H1 (cell line): ENCODE data around the gene ATG5. TPM values are rescaled to one million over a fixed set of nuclear protein-coding genes. Genes with fewer than 3 reads are reported as not detected.

Experiments
- CREB1 ChIP-seq: IDR thresholded peaks from 2 replicates; pipeline ENCODE4 v1.6.1; 2012; ENCODE audit warnings: inconsistent platforms
- CTCF ChIP-seq, 3 experiments: IDR thresholded peaks; 1 replicate in 2 of 3; 2 replicates in 1 of 3; pipeline versions ENCODE4 v1.5.1 to v1.6.1; 2011; ENCODE audit warnings: low read length in 3 of 3, mild to moderate bottlenecking in 3 of 3, inconsistent platforms in 2 of 3, low read depth in 1 of 3, moderate library complexity in 1 of 3; ENCODE audit not compliant: insufficient read depth in 1 of 3; ENCODE audit errors: control extremely low read depth in 1 of 3
- EZH2 ChIP-seq: fragments of 200-600 bp; sonication (generic); IDR thresholded peaks from 2 replicates; pipeline ENCODE4 v1.7.1; 2012; ENCODE audit warnings: low read depth, mild to moderate bottlenecking, moderate library complexity, low read length, inconsistent platforms; ENCODE audit not compliant: severe bottlenecking
- JUND ChIP-seq: IDR thresholded peaks from 2 replicates; pipeline ENCODE4 v1.6.1; 2011; ENCODE audit warnings: mild to moderate bottlenecking, improper control_type of control experiment, low read length
- MAX ChIP-seq: IDR thresholded peaks from 2 replicates; pipeline ENCODE4 v1.6.1; 2012; ENCODE audit warnings: inconsistent platforms
- POLR2AphosphoS5 ChIP-seq: IDR thresholded peaks from 2 replicates; pipeline ENCODE4 v1.6.1; 2011; ENCODE audit warnings: low read depth, low read length
- RAD21 ChIP-seq, 2 experiments: IDR thresholded peaks in 1 of 2; conservative IDR thresholded peaks in 1 of 2; 2 replicates each; pipeline ENCODE4 v1.6.1; 2011; ENCODE audit warnings: low read depth in 2 of 2, low read length in 2 of 2, improper control_type of control experiment in 1 of 2, inconsistent platforms in 1 of 2, mild to moderate bottlenecking in 1 of 2, moderate library complexity in 1 of 2
- SIN3A ChIP-seq, 2 experiments: IDR thresholded peaks in 1 of 2; conservative IDR thresholded peaks in 1 of 2; 2 replicates each; pipeline ENCODE4 v1.6.1; 2011 to 2012; ENCODE audit warnings: low read length in 2 of 2, improper control_type of control experiment in 1 of 2, low read depth in 1 of 2, mild to moderate bottlenecking in 1 of 2
- SP1 ChIP-seq: IDR thresholded peaks from 2 replicates; pipeline ENCODE4 v1.6.1; 2011; ENCODE audit warnings: low read depth, low read length
- TBP ChIP-seq: IDR thresholded peaks from 2 replicates; pipeline ENCODE4 v1.6.1; 2011; ENCODE audit warnings: low read depth, low read length, improper control_type of control experiment
- TCF12 ChIP-seq: IDR thresholded peaks from 2 replicates; pipeline ENCODE4 v1.6.1; 2011; ENCODE audit warnings: low read depth, mild to moderate bottlenecking, low read length
- YY1 ChIP-seq: IDR thresholded peaks from 2 replicates; pipeline ENCODE4 v1.6.1; 2011; ENCODE audit warnings: low read depth, mild to moderate bottlenecking, low read length
- polyA plus RNA-seq, 7 experiments: library from polyadenylated mRNA; depleted of rRNA in 3 of 7; stranded (reverse) in 5 of 7; unstranded in 2 of 7; fragments of >200 nt in 5 of 7; fragments of 200-250 nt in 2 of 7; gene quantifications; 1 replicate in 5 of 7; 2 replicates in 1 of 7; 4 replicates in 1 of 7; pipeline versions ENCODE4 v1.2.1 to v1.2.3, GENCODE V29; 2011 to 2013; ENCODE audit warnings: missing spikeins in 2 of 7, mixed read lengths in 2 of 7
- total RNA-seq: library from RNA; stranded (reverse); fragmentation: NEBNext Ultra II Directional; extraction: Animal tissue kit (Norgen Biotek cat#: 25700); gene quantifications from 2 replicates; pipeline ENCODE4 v1.2.1, GENCODE V29; 2021

The ATG5 gene
- total and polyA plus RNA-seq, 2 of the 8 experiments (the other 6 are each of a cell fraction or from before 2014, with no cell fraction given): 18.2 to 39.0 TPM

- no peak for TF ChIP-seq SIN3A (conservative IDR thresholded peaks at IDR 0.05 in 1 of 2, IDR thresholded peaks at IDR 0.05 in 1 of 2; ENCODE audit: low read depth in 1 of 2, low read length in 2 of 2)
- no peak for TF ChIP-seq YY1
- 0 out of 2 replicates have a peak, but pooled peaks have one; percentile 28 for TF ChIP-seq TCF12
- no peak for TF ChIP-seq MAX
- TF ChIP-seq SP1: no peak
- TF ChIP-seq EZH2: no peak
- TF ChIP-seq JUND: no peak
- TF ChIP-seq POLR2AphosphoS5: no peak
- peak; percentile 55 to 81 (median 76) for TF ChIP-seq CTCF (IDR thresholded peaks at IDR 0.05; ENCODE audit: control extremely low read depth in 1 of 3, insufficient read depth in 1 of 3, low read depth in 1 of 3, low read length in 3 of 3)
- no peak for TF ChIP-seq CREB1
- peak; percentile 82 to 85 for TF ChIP-seq RAD21 (IDR thresholded peaks at IDR 0.05 in 1 of 2, conservative IDR thresholded peaks at IDR 0.05 in 1 of 2; ENCODE audit: low read depth in 2 of 2, low read length in 2 of 2)
- TF ChIP-seq TBP: no peak
These were observed 13.9 kb upstream of the ATG5 start (continued) for GRCh38 chr6:106339334-106340029.
